T-helper 2 cell treated with Interferon-gamma antibody and Interleukin-4, amounts not matched to agents 100 ng/mL and 5 ng/mL, for 36 hours (primary cell): ENCODE measurements around the gene TMEM134. TPM values are rescaled to one million over a fixed set of nuclear protein-coding genes. Genes with fewer than 3 reads are reported as not detected.

Experiments
- intact Hi-C: fragments of 100-400 bp; cut with micrococcal nuclease; formaldehyde crosslinking; loops from one replicate; pipeline ENCODE4 v1.15.1; 2023
- total RNA-seq: library from RNA; stranded (reverse); gene quantifications from 2 replicates; pipeline ENCODE4 v1.2.3, GENCODE V29; 2022

Gene TMEM134
- total RNA-seq, 1 donor from 2014 or later = 40.4 TPM

- intact Hi-C loops = loop anchor here (1.0 to 5.0 kb wide), 4 partner anchors 21 to 61 kb away; partner anchors contain the start of genes CDK2AP2 and RPS6KB2
Observed at GRCh38 chr11:67464411-67465188, 4.5 kb downstream of the TMEM134 start.

GRCh38 chr11:67463680-67464410 lies 5.2 kb downstream of the TMEM134 start:
- intact Hi-C loops = loop anchor here (1.0 kb wide), 3 partner anchors 21 to 61 kb away; partner anchors contain the start of gene CDK2AP2

- intact Hi-C loops = no loop called here
Observed at GRCh38 chr11:67463186-67463585, 5.9 kb downstream of the TMEM134 start.

- intact Hi-C loops = no loop called here
Observed at GRCh38 chr11:67458266-67458665, 10.8 kb downstream of the TMEM134 start.

GRCh38 chr11:67457453-67457852 lies 11.6 kb downstream of the TMEM134 start:
- intact Hi-C loops = no loop called here

GRCh38 chr11:67456068-67456705 lies 12.9 kb downstream of the TMEM134 start:
- intact Hi-C loops = no loop called here

GRCh38 chr11:67455054-67455453 lies 14.0 kb downstream of the TMEM134 start, which contains the start of gene CABP4:
CABP4 (plus strand) TSS chr11:67455354; CDS start chr11:67455424, 70 bp downstream.
- intact Hi-C loops = no loop called here

GRCh38 chr11:67453816-67454732 lies 15.0 kb downstream of the TMEM134 start:
- intact Hi-C loops = no loop called here

GRCh38 chr11:67452141-67452952 lies 16.7 kb downstream of the TMEM134 start, which contains the start of gene GPR152:
GPR152 (minus strand) TSS chr11:67452729; CDS start chr11:67452724, 5 bp downstream.
- intact Hi-C loops = no loop called here

- intact Hi-C loops = no loop called here
Observed at GRCh38 chr11:67451658-67451976, 17.4 kb downstream of the TMEM134 start.

GRCh38 chr11:67450796-67451657 lies 18.0 kb downstream of the TMEM134 start:
- intact Hi-C loops = no loop called here

- intact Hi-C loops = no loop called here
Observed at GRCh38 chr11:67449116-67449844, 19.8 kb downstream of the TMEM134 start.

- intact Hi-C loops = no loop called here
Observed at GRCh38 chr11:67448220-67448609, 20.8 kb downstream of the TMEM134 start.

GRCh38 chr11:67445515-67445914 lies 23.5 kb downstream of the TMEM134 start:
- intact Hi-C loops = no loop called here

GRCh38 chr11:67442504-67443404 lies 26.3 kb downstream of the TMEM134 start:
- intact Hi-C loops = no loop called here

- intact Hi-C loops = no loop called here
Observed at GRCh38 chr11:67441731-67442351, 27.2 kb downstream of the TMEM134 start.

GRCh38 chr11:67441098-67441563 lies 27.9 kb downstream of the TMEM134 start:
- intact Hi-C loops = no loop called here
